Measurements from ENCODE around the gene CPT1B. TPM values are rescaled to one million over a fixed set of nuclear protein-coding genes. Genes with fewer than 3 reads are reported as not detected.

CPT1B gene
- total RNA-seq, 1 donor from 2014 or later, result 10.7 TPM

- no peak for DNase-seq (ENCODE audit: extremely low read depth, low read depth, low spot score)
Measured at GRCh38 chr22:50530877-50531545, 47.2 kb downstream of the CPT1B start.

DNA sequence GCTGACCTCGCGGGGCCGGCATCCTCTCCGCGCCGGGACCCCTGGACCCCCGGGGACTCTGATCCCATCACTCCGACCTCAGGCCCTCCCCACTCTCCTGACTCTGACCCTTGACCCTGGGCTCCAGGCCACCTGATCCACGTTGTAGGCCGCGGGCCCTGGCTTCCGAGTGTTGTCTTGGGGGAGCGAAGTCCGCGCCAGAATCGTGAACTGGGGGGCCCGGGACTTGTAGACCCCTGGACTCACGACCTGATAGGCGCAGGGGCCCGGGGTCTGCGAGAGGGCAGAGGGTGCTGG, 47.7 kb downstream of the CPT1B start:
- DNase-seq (ENCODE audit: extremely low read depth, low read depth, low spot score), result no peak

DNA sequence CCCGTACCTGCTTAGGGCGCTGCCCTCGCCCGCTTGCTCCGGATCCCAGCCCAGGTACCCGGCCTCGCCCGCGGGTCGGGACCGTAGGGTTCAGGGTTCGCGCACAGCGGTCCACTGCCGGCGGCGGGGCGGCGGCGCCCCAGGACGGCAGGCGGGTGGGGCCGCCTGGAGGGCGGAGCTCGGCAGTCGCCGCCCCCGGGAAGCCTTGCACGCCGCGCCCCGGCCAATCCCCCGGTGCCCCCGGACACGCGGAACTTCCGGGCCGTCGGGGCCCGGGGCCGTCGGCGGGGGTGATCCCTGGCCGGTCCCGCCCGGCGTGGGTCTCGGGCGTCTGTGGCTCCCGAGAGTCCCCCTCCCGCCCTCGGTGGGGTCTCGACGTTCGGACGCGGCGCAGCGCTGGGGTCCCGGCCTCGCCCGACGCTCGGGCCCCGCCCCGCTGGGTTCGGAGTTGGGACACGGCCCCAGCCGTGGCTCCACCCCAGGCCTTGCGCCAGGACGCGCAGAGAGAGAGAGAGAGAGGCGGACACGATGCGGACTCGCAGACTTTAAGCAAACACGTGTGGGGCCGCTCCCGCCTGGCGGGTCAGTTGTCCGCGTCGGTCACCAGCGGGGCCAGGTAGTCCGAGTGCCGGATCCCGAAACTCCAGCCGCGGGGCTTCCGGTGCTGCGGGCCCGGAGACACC, 48.2 kb downstream of the CPT1B start, which contains the start of gene TYMP:
TSS of gene TYMP (minus strand) at position 116 of the 683 bp plus-strand sequence. CDS start 303 bp downstream, outside the sequence.
- no peak for DNase-seq (ENCODE audit: extremely low read depth, low read depth, low spot score)

DNA sequence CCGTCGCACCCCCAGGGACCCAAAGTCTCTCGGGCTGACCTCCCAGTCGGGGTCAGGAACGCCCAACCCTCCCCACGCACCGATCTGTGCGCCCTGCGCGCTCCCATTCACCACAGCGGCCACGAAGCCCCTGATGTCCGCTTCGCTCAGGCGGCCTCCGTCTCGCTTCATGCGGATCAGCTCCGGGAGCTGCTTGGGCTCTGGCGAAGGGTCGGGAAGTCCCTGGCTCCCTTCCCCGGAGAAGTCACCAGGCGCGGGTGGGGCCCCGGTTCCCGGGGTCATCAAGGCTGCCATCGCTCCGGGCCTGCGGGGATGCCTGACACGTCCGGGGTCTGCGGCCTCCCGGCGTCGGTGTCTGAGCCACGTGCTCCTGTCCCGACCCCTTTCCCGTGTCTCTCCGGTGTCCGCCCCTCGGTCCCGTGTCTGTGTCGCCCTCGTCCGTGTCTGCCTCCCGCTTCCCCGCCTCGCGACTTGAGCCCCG, 48.8 kb downstream of the CPT1B start:
- no peak for DNase-seq (ENCODE audit: extremely low read depth, low read depth, low spot score)

- DNase-seq (ENCODE audit: extremely low read depth, low read depth, low spot score), result no peak
Measured at GRCh38 chr22:50528682-50529415, 49.4 kb downstream of the CPT1B start.

- DNase-seq (ENCODE audit: extremely low read depth, low read depth, low spot score), result no peak
Measured at GRCh38 chr22:50527921-50528681, 50.1 kb downstream of the CPT1B start.

DNA sequence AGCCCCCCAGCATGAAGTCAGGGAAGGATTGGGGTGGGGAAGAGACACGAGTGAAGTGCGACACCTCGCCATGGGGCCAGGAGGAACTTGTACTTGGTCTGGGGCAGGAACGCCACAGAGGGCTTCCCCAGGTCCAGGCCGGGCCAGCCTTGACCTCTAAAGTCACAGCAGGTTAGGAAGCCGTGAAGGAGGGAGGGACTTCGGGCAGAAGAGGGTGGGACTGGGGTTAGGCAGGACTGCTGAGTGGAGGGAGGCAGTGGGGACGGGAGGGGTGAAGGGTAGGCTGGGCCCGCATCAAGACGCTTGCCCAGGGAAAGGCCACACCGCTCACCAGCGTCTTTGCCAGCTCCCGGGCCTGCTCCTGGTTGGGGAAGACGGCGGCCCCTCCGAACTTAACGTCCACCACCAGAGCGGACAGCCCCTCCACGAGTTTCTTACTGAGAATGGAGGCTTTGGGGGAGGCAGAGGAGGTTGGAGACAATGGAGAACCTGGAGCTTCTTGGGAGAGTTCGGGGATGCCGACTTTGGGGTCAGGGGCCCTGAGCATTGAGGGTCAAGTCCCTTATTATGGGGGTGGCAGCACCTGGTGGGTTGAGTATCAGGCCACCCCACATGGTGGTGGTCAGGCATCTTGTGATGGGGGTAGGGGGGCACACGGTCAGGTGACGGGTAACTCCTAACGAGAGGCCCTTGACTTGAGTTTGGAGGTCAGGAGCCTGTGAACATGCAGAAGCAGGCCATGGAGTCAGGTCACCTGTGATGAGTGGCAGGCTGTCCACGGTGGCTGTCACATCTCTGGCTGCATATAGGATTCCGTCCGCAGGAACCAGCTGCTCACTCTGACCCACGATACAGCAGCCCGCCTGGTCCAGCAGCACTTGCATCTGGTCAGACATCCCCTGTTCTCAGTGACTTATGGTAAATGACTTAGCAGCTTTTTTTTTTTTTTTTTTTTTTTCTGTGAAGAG, 51.1 kb downstream of the CPT1B start:
- no peak for DNase-seq (ENCODE audit: extremely low read depth, low read depth, low spot score)

GRCh38 chr22:50526108-50526833, 52.0 kb downstream of the CPT1B start:
- no peak for DNase-seq (ENCODE audit: extremely low read depth, low read depth, low spot score)

DNA sequence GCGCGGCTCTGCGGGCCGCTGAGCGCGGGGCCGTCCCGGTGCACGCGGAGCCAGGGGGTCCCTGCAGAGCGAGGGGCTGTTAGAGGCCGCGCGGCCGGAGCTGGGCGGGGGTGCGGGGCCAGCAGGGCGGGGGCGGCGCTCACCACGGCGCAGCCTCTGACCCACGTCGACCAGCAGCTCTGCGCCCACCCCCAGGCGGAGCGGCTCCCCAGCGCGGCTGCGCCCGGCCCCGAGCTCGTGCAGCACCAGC, 52.4 kb downstream of the CPT1B start:
- DNase-seq (ENCODE audit: extremely low read depth, low read depth, low spot score), result no peak

GRCh38 chr22:50525104-50525857, 52.9 kb downstream of the CPT1B start, which contains the start of gene SCO2:
Gene SCO2 (minus strand): TSS chr22:50525598. CDS start chr22:50524411, 1,187 bp downstream.
- DNase-seq (ENCODE audit: extremely low read depth, low read depth, low spot score), result no peak

DNA sequence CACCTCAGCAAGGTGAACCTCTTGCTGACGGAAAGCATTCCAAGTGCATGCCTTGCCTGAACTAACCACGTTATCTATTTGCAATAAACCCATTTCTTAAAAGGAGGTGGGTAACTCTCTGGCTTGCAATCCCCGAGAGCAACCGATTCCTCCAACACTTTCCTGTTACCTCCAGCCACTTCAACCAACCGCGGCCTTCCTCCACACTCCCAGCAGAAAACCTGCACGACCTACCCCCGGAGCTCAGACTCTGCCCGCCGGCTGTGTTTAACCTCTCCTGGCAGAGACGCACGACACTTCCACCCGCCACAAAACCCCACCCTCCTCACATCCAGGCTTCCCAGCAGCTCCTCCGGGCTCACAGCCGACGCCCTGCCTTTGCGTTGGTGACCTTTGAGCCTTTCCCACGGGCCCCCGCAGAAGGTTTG, 53.5 kb downstream of the CPT1B start:
- DNase-seq (ENCODE audit: extremely low read depth, low read depth, low spot score), result no peak

- DNase-seq (ENCODE audit: extremely low read depth, low read depth, low spot score), result no peak
Measured at GRCh38 chr22:50523806-50524675, 54.2 kb downstream of the CPT1B start.

GRCh38 chr22:50523458-50523805, 54.8 kb downstream of the CPT1B start:
- DNase-seq (ENCODE audit: extremely low read depth, low read depth, low spot score), result no peak

- no peak for DNase-seq (ENCODE audit: extremely low read depth, low read depth, low spot score)
Measured at GRCh38 chr22:50522806-50523438, 55.3 kb downstream of the CPT1B start.

GRCh38 chr22:50522208-50522805, 55.9 kb downstream of the CPT1B start:
- DNase-seq (ENCODE audit: extremely low read depth, low read depth, low spot score), result no peak

DNA sequence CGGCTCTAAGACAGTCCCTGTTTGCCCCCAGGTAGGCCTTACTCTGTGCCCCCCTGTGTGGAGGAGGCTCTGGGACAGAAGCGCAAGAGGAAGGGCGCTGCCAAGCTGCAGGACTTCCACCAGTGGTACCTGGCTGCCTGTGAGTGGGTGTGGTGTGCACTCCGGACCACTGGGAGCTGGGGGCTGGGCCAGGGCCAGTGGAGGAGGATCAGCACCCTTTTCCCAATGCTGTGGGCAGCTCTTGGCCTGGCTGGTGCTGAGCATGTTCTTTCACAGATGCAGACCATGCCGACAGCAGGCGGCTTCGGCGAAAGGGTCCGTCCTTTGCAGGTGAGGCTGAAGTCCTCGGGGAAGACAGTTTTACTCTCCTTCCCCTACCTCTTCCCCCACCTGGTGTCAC, 56.5 kb downstream of the CPT1B start:
- no peak for DNase-seq (ENCODE audit: extremely low read depth, low read depth, low spot score)
